Subcutaneous adipose tissue (tissue), 4 donors: ENCODE results near the gene BRSK2. TPM values are rescaled to one million over a fixed set of nuclear protein-coding genes. Genes with fewer than 3 reads are reported as not detected.

ENCODE experiments used
- CTCF ChIP-seq: fragments of 450-650 bp; IDR thresholded peaks from one replicate; pipeline ENCODE4 v1.5.1; 2016; ENCODE audit warnings: low read depth, mild to moderate bottlenecking, control low read depth, antibody characterized with exemption, moderate library complexity
- total RNA-seq, 4 donors: library from RNA; depleted of rRNA; stranded (reverse); fragments of >200 nt; gene quantifications; one replicate each; pipeline ENCODE4 v1.1.0, GENCODE V29; 2016

BRSK2 gene
- total RNA-seq, 4 donors from 2014 or later = 0.22 to 0.49 TPM; not detected in 2

- no peak for TF ChIP-seq CTCF
Observed at GRCh38 chr11:1497600-1497999, 107.9 kb downstream of the BRSK2 start.

- TF ChIP-seq CTCF = no peak
Observed at GRCh38 chr11:1498262-1498661, 108.5 kb downstream of the BRSK2 start.

GRCh38 chr11:1499261-1499890, 109.6 kb downstream of the BRSK2 start:
- TF ChIP-seq CTCF = no peak

- TF ChIP-seq CTCF = no peak
Observed at GRCh38 chr11:1499899-1500298, 110.2 kb downstream of the BRSK2 start.

GRCh38 chr11:1500466-1501420, 111.0 kb downstream of the BRSK2 start:
- no peak for TF ChIP-seq CTCF

- no peak for TF ChIP-seq CTCF
Observed at GRCh38 chr11:1501421-1502167, 111.9 kb downstream of the BRSK2 start.
